ENCODE results near the gene DTNA. TPM values are rescaled to one million over a fixed set of nuclear protein-coding genes. Genes with fewer than 3 reads are reported as not detected.

DTNA gene
- total and polyA plus RNA-seq, 4 donors: 47.6 to 101 (median 53.4) TPM

- Histone ChIP-seq H3K36me3 (ENCODE audit: control insufficient read depth in 1 of 2, insufficient read depth in 2 of 2, low read length in 1 of 2) (no peaks in the 10 kb centered on the region), H3K27ac (ENCODE audit: low read depth in 1 of 2, low read length in 2 of 2) (peak overlapping the region; percentile 18 to 99), H3K4me1 (ENCODE audit: control insufficient read depth in 1 of 2, insufficient read depth in 2 of 2, low read length in 2 of 2) (peaks cover 3 to 8% of the 10 kb centered on the region in 2 donors), H3K27me3 (ENCODE audit: control insufficient read depth in 1 of 2, insufficient read depth in 2 of 2, low read length in 1 of 2) (no peaks in the 10 kb centered on the region), H3K9me3 (ENCODE audit: control insufficient read depth, low read length) (no peaks in the 10 kb centered on the region), H3K4me3 (ENCODE audit: low read length in 2 of 2) (no peak overlapping the region)
- intact Hi-C loops (cut with DNase I): loop anchor here in 1 of 2 donors (5.0 kb wide), 1 partner anchor 52 kb away; no protein-coding TSS in a partner anchor
- no peak for ATAC-seq (ENCODE audit: low FRiP score)
- no peak for DNase-seq
- WGBS, 2 donors: 58 to 64% methylated on average over 3 of the region's 3 CpGs
Observed at GRCh38 chr18:34835466-34835865, 125.4 kb downstream of the DTNA start.

- Histone ChIP-seq H3K9me3 (ENCODE audit: control insufficient read depth, low read length) (no peaks in the 10 kb centered on the region), H3K27ac (ENCODE audit: low read depth in 1 of 2, low read length in 2 of 2) (peak overlapping the region; percentile 60 to 78), H3K4me3 (ENCODE audit: low read length in 2 of 2) (no peak overlapping the region), H3K36me3 (ENCODE audit: control insufficient read depth in 1 of 2, insufficient read depth in 2 of 2, low read length in 1 of 2) (no peaks in the 10 kb centered on the region), H3K27me3 (ENCODE audit: control insufficient read depth in 1 of 2, insufficient read depth in 2 of 2, low read length in 1 of 2) (no peaks in the 10 kb centered on the region), H3K4me1 (ENCODE audit: control insufficient read depth in 1 of 2, insufficient read depth in 2 of 2, low read length in 2 of 2) (peaks cover 5 to 7% of the 10 kb centered on the region in 2 donors)
- intact Hi-C loops (cut with DNase I): loop anchor here in 1 of 2 donors (5.0 kb wide), 1 partner anchor 49 kb away; no protein-coding TSS in a partner anchor
- WGBS, 2 donors: 5 to 7% methylated on average over 3 of the region's 3 CpGs
- DNase-seq (no peak), ATAC-seq (ENCODE audit: low FRiP score) (peak; percentile 51)
Observed at GRCh38 chr18:34837769-34838272, 127.7 kb downstream of the DTNA start.

GRCh38 chr18:34838669-34839068, 128.6 kb downstream of the DTNA start:
- DNase-seq (no peak), ATAC-seq (ENCODE audit: low FRiP score) (peak; percentile 28)
- Histone ChIP-seq H3K27ac (ENCODE audit: low read depth in 1 of 2, low read length in 2 of 2) (peak overlapping the region in 1 of 2 donors; percentile 70), H3K36me3 (ENCODE audit: control insufficient read depth in 1 of 2, insufficient read depth in 2 of 2, low read length in 1 of 2) (no peaks in the 10 kb centered on the region), H3K4me3 (ENCODE audit: low read length in 2 of 2) (no peak overlapping the region), H3K4me1 (ENCODE audit: control insufficient read depth in 1 of 2, insufficient read depth in 2 of 2, low read length in 2 of 2) (peaks cover 5 to 7% of the 10 kb centered on the region in 2 donors), H3K9me3 (ENCODE audit: control insufficient read depth, low read length) (no peaks in the 10 kb centered on the region), H3K27me3 (ENCODE audit: control insufficient read depth in 1 of 2, insufficient read depth in 2 of 2, low read length in 1 of 2) (no peaks in the 10 kb centered on the region)
- intact Hi-C loops (cut with DNase I): loop anchor here in 1 of 2 donors (5.0 kb wide), 1 partner anchor 49 kb away; no protein-coding TSS in a partner anchor
- WGBS, 2 donors: 46 to 60% methylated on average over 5 of the region's 5 CpGs

GRCh38 chr18:34840256-34840826, 130.2 kb downstream of the DTNA start:
- Histone ChIP-seq H3K4me1 (ENCODE audit: control insufficient read depth in 1 of 2, insufficient read depth in 2 of 2, low read length in 2 of 2) (peaks cover 5 to 7% of the 10 kb centered on the region in 2 donors), H3K9me3 (ENCODE audit: control insufficient read depth, low read length) (no peaks in the 10 kb centered on the region), H3K36me3 (ENCODE audit: control insufficient read depth in 1 of 2, insufficient read depth in 2 of 2, low read length in 1 of 2) (no peaks in the 10 kb centered on the region), H3K27ac (ENCODE audit: low read depth in 1 of 2, low read length in 2 of 2) (no peak overlapping the region), H3K27me3 (ENCODE audit: control insufficient read depth in 1 of 2, insufficient read depth in 2 of 2, low read length in 1 of 2) (no peaks in the 10 kb centered on the region), H3K4me3 (ENCODE audit: low read length in 2 of 2) (no peak overlapping the region)
- intact Hi-C loops (cut with DNase I): no loop called here
- no peak for DNase-seq
- WGBS, 2 donors: 92 to 96% methylated on average over 2 of the region's 2 CpGs
- ATAC-seq (ENCODE audit: low FRiP score): no peak

GRCh38 chr18:34841891-34842290, 131.8 kb downstream of the DTNA start:
- Histone ChIP-seq H3K36me3 (ENCODE audit: control insufficient read depth in 1 of 2, insufficient read depth in 2 of 2, low read length in 1 of 2) (no peaks in the 10 kb centered on the region), H3K27ac (ENCODE audit: low read depth in 1 of 2, low read length in 2 of 2) (no peak overlapping the region), H3K27me3 (ENCODE audit: control insufficient read depth in 1 of 2, insufficient read depth in 2 of 2, low read length in 1 of 2) (no peaks in the 10 kb centered on the region), H3K4me1 (ENCODE audit: control insufficient read depth in 1 of 2, insufficient read depth in 2 of 2, low read length in 2 of 2) (peaks cover 3 to 5% of the 10 kb centered on the region in 2 donors), H3K4me3 (ENCODE audit: low read length in 2 of 2) (no peak overlapping the region), H3K9me3 (ENCODE audit: control insufficient read depth, low read length) (no peaks in the 10 kb centered on the region)
- no peak for DNase-seq
- no peak for ATAC-seq (ENCODE audit: low FRiP score)
- intact Hi-C loops (cut with DNase I): no loop called here

- intact Hi-C loops (cut with DNase I): no loop called here
- Histone ChIP-seq H3K27ac (ENCODE audit: low read depth in 1 of 2, low read length in 2 of 2) (no peak overlapping the region), H3K4me1 (ENCODE audit: control insufficient read depth in 1 of 2, insufficient read depth in 2 of 2, low read length in 2 of 2) (peaks cover 0 to 2% of the 10 kb centered on the region in 2 donors), H3K27me3 (ENCODE audit: control insufficient read depth in 1 of 2, insufficient read depth in 2 of 2, low read length in 1 of 2) (no peaks in the 10 kb centered on the region), H3K9me3 (ENCODE audit: control insufficient read depth, low read length) (no peaks in the 10 kb centered on the region), H3K4me3 (ENCODE audit: low read length in 2 of 2) (no peak overlapping the region), H3K36me3 (ENCODE audit: control insufficient read depth in 1 of 2, insufficient read depth in 2 of 2, low read length in 1 of 2) (peaks cover 4 to 5% of the 10 kb centered on the region in 2 donors)
- WGBS, 2 donors: 97 to 100% methylated on average over 1 of the region's 1 CpG
- ATAC-seq (ENCODE audit: low FRiP score) (no peak), DNase-seq (no peak)
Observed at GRCh38 chr18:34844072-34844471, 134.0 kb downstream of the DTNA start.

- Histone ChIP-seq H3K27ac (ENCODE audit: low read depth in 1 of 2, low read length in 2 of 2) (no peak overlapping the region), H3K27me3 (ENCODE audit: control insufficient read depth in 1 of 2, insufficient read depth in 2 of 2, low read length in 1 of 2) (no peaks in the 10 kb centered on the region), H3K9me3 (ENCODE audit: control insufficient read depth, low read length) (no peaks in the 10 kb centered on the region), H3K36me3 (ENCODE audit: control insufficient read depth in 1 of 2, insufficient read depth in 2 of 2, low read length in 1 of 2) (peaks cover 4 to 5% of the 10 kb centered on the region in 2 donors), H3K4me3 (ENCODE audit: low read length in 2 of 2) (no peak overlapping the region), H3K4me1 (ENCODE audit: control insufficient read depth in 1 of 2, insufficient read depth in 2 of 2, low read length in 2 of 2) (peaks cover 0 to 2% of the 10 kb centered on the region in 2 donors)
- DNase-seq: no peak
- WGBS, 2 donors: 89% methylated on average over 5 of the region's 5 CpGs
- ATAC-seq (ENCODE audit: low FRiP score): no peak
- intact Hi-C loops (cut with DNase I): no loop called here
Observed at GRCh38 chr18:34844732-34845459, 134.8 kb downstream of the DTNA start.

GRCh38 chr18:34847408-34847807, 137.3 kb downstream of the DTNA start:
- Histone ChIP-seq H3K27ac (ENCODE audit: low read depth in 1 of 2, low read length in 2 of 2) (no peak overlapping the region), H3K27me3 (ENCODE audit: control insufficient read depth in 1 of 2, insufficient read depth in 2 of 2, low read length in 1 of 2) (no peaks in the 10 kb centered on the region), H3K4me3 (ENCODE audit: low read length in 2 of 2) (no peak overlapping the region), H3K9me3 (ENCODE audit: control insufficient read depth, low read length) (no peaks in the 10 kb centered on the region), H3K4me1 (ENCODE audit: control insufficient read depth in 1 of 2, insufficient read depth in 2 of 2, low read length in 2 of 2) (no peaks in the 10 kb centered on the region), H3K36me3 (ENCODE audit: control insufficient read depth in 1 of 2, insufficient read depth in 2 of 2, low read length in 1 of 2) (peaks cover 4 to 7% of the 10 kb centered on the region in 2 donors)
- no peak for ATAC-seq (ENCODE audit: low FRiP score)
- no peak for DNase-seq
- intact Hi-C loops (cut with DNase I): no loop called here

GRCh38 chr18:34848156-34848555, 138.1 kb downstream of the DTNA start:
- Histone ChIP-seq H3K27ac (ENCODE audit: low read depth in 1 of 2, low read length in 2 of 2) (no peak overlapping the region), H3K9me3 (ENCODE audit: control insufficient read depth, low read length) (no peaks in the 10 kb centered on the region), H3K36me3 (ENCODE audit: control insufficient read depth in 1 of 2, insufficient read depth in 2 of 2, low read length in 1 of 2) (peaks cover 4 to 8% of the 10 kb centered on the region in 2 donors), H3K27me3 (ENCODE audit: control insufficient read depth in 1 of 2, insufficient read depth in 2 of 2, low read length in 1 of 2) (no peaks in the 10 kb centered on the region), H3K4me3 (ENCODE audit: low read length in 2 of 2) (no peak overlapping the region), H3K4me1 (ENCODE audit: control insufficient read depth in 1 of 2, insufficient read depth in 2 of 2, low read length in 2 of 2) (no peaks in the 10 kb centered on the region)
- ATAC-seq (ENCODE audit: low FRiP score): no peak
- DNase-seq: no peak
- WGBS, 2 donors: 77 to 80% methylated on average over 5 of the region's 5 CpGs
- intact Hi-C loops (cut with DNase I): no loop called here

Data from aorta (tissue), 5 donors.